Measurements from ENCODE around the gene PGAP2.
"Not testable (repeated sequence)": the region's sequence is repeated elsewhere in the genome, so short reads cannot be mapped to it uniquely, and the experiment has no call there.

PGAP2 gene

GRCh38 chr11:3803726-3804495, 4.4 kb upstream of the PGAP2 start:
- no peak overlapping the region for H3K4me3 ChIP-seq (ENCODE audit: insufficient read depth, low read depth, low read length)
- no peaks in the 10 kb centered on the region for H3K9me3 ChIP-seq (ENCODE audit: control insufficient read depth, low read length)
- H3K27me3 ChIP-seq (ENCODE audit: control insufficient read depth, insufficient read depth, low read length, poor library complexity, severe bottlenecking) = no peaks in the 10 kb centered on the region
- H3K27ac ChIP-seq (ENCODE audit: insufficient read depth, low read depth, low read length, poor library complexity, severe bottlenecking) = no peak overlapping the region
- H3K4me1 ChIP-seq (ENCODE audit: control insufficient read depth, insufficient read depth, low read length) = no peaks in the 10 kb centered on the region
- WGBS, 2 experiments = 76 to 79% methylated on average over 11 of the region's 11 CpGs
- no peaks in the 10 kb centered on the region for H3K36me3 ChIP-seq (ENCODE audit: control insufficient read depth, insufficient read depth, low read length)

- Histone ChIP-seq H3K9me3 (ENCODE audit: control insufficient read depth, low read length) (no peaks in the 10 kb centered on the region), H3K4me3 (ENCODE audit: insufficient read depth, low read depth, low read length) (peak overlapping the region; percentile 83), H3K4me1 (ENCODE audit: control insufficient read depth, insufficient read depth, low read length) (no peaks in the 10 kb centered on the region), H3K36me3 (ENCODE audit: control insufficient read depth, insufficient read depth, low read length) (no peaks in the 10 kb centered on the region), H3K27ac (ENCODE audit: insufficient read depth, low read depth, low read length, poor library complexity, severe bottlenecking) (no peak overlapping the region), H3K27me3 (ENCODE audit: control insufficient read depth, insufficient read depth, low read length, poor library complexity, severe bottlenecking) (no peaks in the 10 kb centered on the region)
- 24 to 30% methylated on average over 5 of the region's 5 CpGs for WGBS, 2 experiments
Observed at GRCh38 chr11:3808861-3809623, 682 bp downstream of the PGAP2 start.

GRCh38 chr11:3809624-3809928, 1.2 kb downstream of the PGAP2 start:
- WGBS, 2 experiments = 91 to 97% methylated on average over 1 of the region's 1 CpG
- H3K4me1 ChIP-seq (ENCODE audit: control insufficient read depth, insufficient read depth, low read length) = no peaks in the 10 kb centered on the region
- no peak overlapping the region for H3K4me3 ChIP-seq (ENCODE audit: insufficient read depth, low read depth, low read length)

GRCh38 chr11:3810446-3810845, 2.1 kb downstream of the PGAP2 start:
- Histone ChIP-seq H3K4me3 (ENCODE audit: insufficient read depth, low read depth, low read length) (no peak overlapping the region), H3K36me3 (ENCODE audit: control insufficient read depth, insufficient read depth, low read length) (no peaks in the 10 kb centered on the region), H3K4me1 (ENCODE audit: control insufficient read depth, insufficient read depth, low read length) (no peaks in the 10 kb centered on the region), H3K9me3 (ENCODE audit: control insufficient read depth, low read length) (no peaks in the 10 kb centered on the region), H3K27ac (ENCODE audit: insufficient read depth, low read depth, low read length, poor library complexity, severe bottlenecking) (no peak overlapping the region), H3K27me3 (ENCODE audit: control insufficient read depth, insufficient read depth, low read length, poor library complexity, severe bottlenecking) (no peaks in the 10 kb centered on the region)
- 85 to 91% methylated on average over 3 of the region's 3 CpGs for WGBS, 2 experiments

More at GRCh38 chr11:3809624-3809928, 1.2 kb downstream of the PGAP2 start:
- no peak overlapping the region for H3K27ac ChIP-seq (ENCODE audit: insufficient read depth, low read depth, low read length, poor library complexity, severe bottlenecking)
- H3K36me3 ChIP-seq (ENCODE audit: control insufficient read depth, insufficient read depth, low read length) = no peaks in the 10 kb centered on the region
- no peaks in the 10 kb centered on the region for H3K9me3 ChIP-seq (ENCODE audit: control insufficient read depth, low read length)
- H3K27me3 ChIP-seq (ENCODE audit: control insufficient read depth, insufficient read depth, low read length, poor library complexity, severe bottlenecking) = no peaks in the 10 kb centered on the region

GRCh38 chr11:3810951-3811350, 2.6 kb downstream of the PGAP2 start:
- 95 to 97% methylated on average over 4 of the region's 4 CpGs for WGBS, 2 experiments
- no peaks in the 10 kb centered on the region for H3K9me3 ChIP-seq (ENCODE audit: control insufficient read depth, low read length)
- no peaks in the 10 kb centered on the region for H3K4me1 ChIP-seq (ENCODE audit: control insufficient read depth, insufficient read depth, low read length)
- no peaks in the 10 kb centered on the region for H3K36me3 ChIP-seq (ENCODE audit: control insufficient read depth, insufficient read depth, low read length)
- no peak overlapping the region for H3K27ac ChIP-seq (ENCODE audit: insufficient read depth, low read depth, low read length, poor library complexity, severe bottlenecking)
- no peaks in the 10 kb centered on the region for H3K27me3 ChIP-seq (ENCODE audit: control insufficient read depth, insufficient read depth, low read length, poor library complexity, severe bottlenecking)
- H3K4me3 ChIP-seq (ENCODE audit: insufficient read depth, low read depth, low read length) = no peak overlapping the region

GRCh38 chr11:3814832-3815231, 6.5 kb downstream of the PGAP2 start:
- H3K4me3 ChIP-seq (ENCODE audit: insufficient read depth, low read depth, low read length); H3K27me3 ChIP-seq (ENCODE audit: control insufficient read depth, insufficient read depth, low read length, poor library complexity, severe bottlenecking); H3K36me3 ChIP-seq (ENCODE audit: control insufficient read depth, insufficient read depth, low read length); H3K27ac ChIP-seq (ENCODE audit: insufficient read depth, low read depth, low read length, poor library complexity, severe bottlenecking); H3K4me1 ChIP-seq (ENCODE audit: control insufficient read depth, insufficient read depth, low read length); H3K9me3 ChIP-seq (ENCODE audit: control insufficient read depth, low read length): not testable (repeated sequence)
- WGBS, 2 experiments = 90 to 96% methylated on average over 5 of the region's 5 CpGs

GRCh38 chr11:3815845-3816244, 7.5 kb downstream of the PGAP2 start:
- Histone ChIP-seq H3K36me3 (ENCODE audit: control insufficient read depth, insufficient read depth, low read length) (no peaks in the 10 kb centered on the region), H3K9me3 (ENCODE audit: control insufficient read depth, low read length) (no peaks in the 10 kb centered on the region), H3K4me1 (ENCODE audit: control insufficient read depth, insufficient read depth, low read length) (no peaks in the 10 kb centered on the region), H3K4me3 (ENCODE audit: insufficient read depth, low read depth, low read length) (no peak overlapping the region), H3K27me3 (ENCODE audit: control insufficient read depth, insufficient read depth, low read length, poor library complexity, severe bottlenecking) (no peaks in the 10 kb centered on the region), H3K27ac (ENCODE audit: insufficient read depth, low read depth, low read length, poor library complexity, severe bottlenecking) (no peak overlapping the region)
- 91 to 94% methylated on average over 4 of the region's 4 CpGs for WGBS, 2 experiments

- Histone ChIP-seq H3K36me3 (ENCODE audit: control insufficient read depth, insufficient read depth, low read length) (no peaks in the 10 kb centered on the region), H3K9me3 (ENCODE audit: control insufficient read depth, low read length) (no peaks in the 10 kb centered on the region), H3K27ac (ENCODE audit: insufficient read depth, low read depth, low read length, poor library complexity, severe bottlenecking) (no peak overlapping the region), H3K27me3 (ENCODE audit: control insufficient read depth, insufficient read depth, low read length, poor library complexity, severe bottlenecking) (no peaks in the 10 kb centered on the region), H3K4me1 (ENCODE audit: control insufficient read depth, insufficient read depth, low read length) (no peaks in the 10 kb centered on the region), H3K4me3 (ENCODE audit: insufficient read depth, low read depth, low read length) (no peak overlapping the region)
- WGBS, 2 experiments = 92 to 95% methylated on average over 2 of the region's 2 CpGs
Observed at GRCh38 chr11:3816673-3817072, 8.3 kb downstream of the PGAP2 start.

- H3K4me3 ChIP-seq (ENCODE audit: insufficient read depth, low read depth, low read length) = no peak overlapping the region
- no peaks in the 10 kb centered on the region for H3K4me1 ChIP-seq (ENCODE audit: control insufficient read depth, insufficient read depth, low read length)
- no peaks in the 10 kb centered on the region for H3K9me3 ChIP-seq (ENCODE audit: control insufficient read depth, low read length)
- 94 to 95% methylated on average over 10 of the region's 10 CpGs for WGBS, 2 experiments
- H3K27me3 ChIP-seq (ENCODE audit: control insufficient read depth, insufficient read depth, low read length, poor library complexity, severe bottlenecking) = no peaks in the 10 kb centered on the region
- H3K36me3 ChIP-seq (ENCODE audit: control insufficient read depth, insufficient read depth, low read length) = no peaks in the 10 kb centered on the region
- H3K27ac ChIP-seq (ENCODE audit: insufficient read depth, low read depth, low read length, poor library complexity, severe bottlenecking) = no peak overlapping the region
Observed at GRCh38 chr11:3817181-3817800, 8.9 kb downstream of the PGAP2 start.

- H3K27ac ChIP-seq (ENCODE audit: insufficient read depth, low read depth, low read length, poor library complexity, severe bottlenecking) = no peak overlapping the region
- no peaks in the 10 kb centered on the region for H3K4me1 ChIP-seq (ENCODE audit: control insufficient read depth, insufficient read depth, low read length)
- 91 to 99% methylated on average over 2 of the region's 2 CpGs for WGBS, 2 experiments
- H3K27me3 ChIP-seq (ENCODE audit: control insufficient read depth, insufficient read depth, low read length, poor library complexity, severe bottlenecking) = no peaks in the 10 kb centered on the region
- H3K4me3 ChIP-seq (ENCODE audit: insufficient read depth, low read depth, low read length) = no peak overlapping the region
- H3K9me3 ChIP-seq (ENCODE audit: control insufficient read depth, low read length) = no peaks in the 10 kb centered on the region
- H3K36me3 ChIP-seq (ENCODE audit: control insufficient read depth, insufficient read depth, low read length) = no peaks in the 10 kb centered on the region
Observed at GRCh38 chr11:3820971-3821370, 12.6 kb downstream of the PGAP2 start.

Data from ectodermal cell (in vitro differentiated cells).